HG03575 (cell line): ENCODE results near the gene CMTR1.
"Not testable (repeated sequence)": the region's sequence is repeated elsewhere in the genome, so short reads cannot be mapped to it uniquely, and the experiment has no call there.

Experiments used
- ATAC-seq: cut with Tn5 transposase; IDR thresholded peaks from one replicate; pipeline ENCODE4 v1.9.1; 2021; ENCODE audit not compliant: unreplicated experiment, insufficient number of reproducible peaks, low FRiP score; ENCODE audit errors: extremely low read depth

The CMTR1 gene

GRCh38 chr6:37429352-37429750 lies 3.7 kb upstream of the CMTR1 start:
- no peak for ATAC-seq

- no peak for ATAC-seq
These were observed 468 bp upstream of the CMTR1 start for GRCh38 chr6:37432590-37432915.

GRCh38 chr6:37433657-37434271 lies 743 bp downstream of the CMTR1 start:
- ATAC-seq: no peak

- no peak for ATAC-seq
These were observed 2.4 kb downstream of the CMTR1 start for GRCh38 chr6:37435373-37435772.

- no peak for ATAC-seq
These were observed 2.8 kb downstream of the CMTR1 start for GRCh38 chr6:37435816-37436215.

- ATAC-seq: no peak
These were observed 5.9 kb downstream of the CMTR1 start for GRCh38 chr6:37438930-37439329.

GRCh38 chr6:37441651-37442050 lies 8.6 kb downstream of the CMTR1 start:
- no peak for ATAC-seq

- ATAC-seq: no peak
These were observed 9.6 kb downstream of the CMTR1 start for GRCh38 chr6:37442416-37443215.

GRCh38 chr6:37443216-37443542 lies 10.2 kb downstream of the CMTR1 start:
- ATAC-seq: not testable (repeated sequence)

GRCh38 chr6:37449984-37450383 lies 17.0 kb downstream of the CMTR1 start:
- no peak for ATAC-seq

GRCh38 chr6:37451441-37452193 lies 18.6 kb downstream of the CMTR1 start:
- ATAC-seq: no peak

- no peak for ATAC-seq
These were observed 19.5 kb downstream of the CMTR1 start for GRCh38 chr6:37452522-37452921.

GRCh38 chr6:37454420-37455140 lies 21.6 kb downstream of the CMTR1 start:
- no peak for ATAC-seq

GRCh38 chr6:37456126-37456525 lies 23.1 kb downstream of the CMTR1 start:
- ATAC-seq: no peak

- ATAC-seq: no peak
These were observed 24.0 kb downstream of the CMTR1 start for GRCh38 chr6:37456816-37457560.

- no peak for ATAC-seq
These were observed 27.2 kb downstream of the CMTR1 start for GRCh38 chr6:37459981-37460800.

GRCh38 chr6:37460805-37461204 lies 27.8 kb downstream of the CMTR1 start:
- no peak for ATAC-seq

- ATAC-seq: no peak
These were observed 30.1 kb downstream of the CMTR1 start for GRCh38 chr6:37463110-37463509.
